ENCODE results near the gene OGFOD2.
"Not testable (repeated sequence)": the region's sequence is repeated elsewhere in the genome, so short reads cannot be mapped to it uniquely, and the experiment has no call there.

OGFOD2 gene

GRCh38 chr12:123006977-123007376 lies 31.9 kb downstream of the OGFOD2 start:
- no peak for DNase-seq

DNA sequence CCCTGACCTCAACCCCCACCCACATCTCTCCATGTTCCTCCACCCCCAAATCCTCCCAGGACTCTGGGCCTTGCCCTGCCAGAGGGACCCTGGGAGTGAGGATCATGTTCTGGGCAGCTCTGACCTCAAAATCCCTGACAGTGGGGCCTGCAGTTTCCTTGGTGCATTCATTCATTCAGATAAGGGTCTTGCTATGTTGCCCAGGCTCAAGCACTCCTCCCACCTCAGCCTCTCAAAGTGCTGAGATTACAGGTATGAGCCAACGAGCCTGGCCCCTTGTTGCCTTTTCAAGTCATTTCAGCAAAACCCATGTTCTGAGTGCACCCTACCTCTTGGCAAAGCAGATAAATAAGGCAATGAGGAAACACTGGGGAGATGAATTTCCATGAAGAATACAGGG lies 35.1 kb downstream of the OGFOD2 start:
- DNase-seq = no peak

GRCh38 chr12:123010681-123011080 lies 35.6 kb downstream of the OGFOD2 start:
- DNase-seq = no peak

GRCh38 chr12:123011701-123012100 lies 36.7 kb downstream of the OGFOD2 start:
- DNase-seq = no peak

- DNase-seq = no peak
Measured at GRCh38 chr12:123013185-123014095, 38.4 kb downstream of the OGFOD2 start.

- DNase-seq = not testable (repeated sequence)
Measured at GRCh38 chr12:123014473-123014872, 39.4 kb downstream of the OGFOD2 start.

GRCh38 chr12:123017753-123018152 lies 42.7 kb downstream of the OGFOD2 start:
- no peak for DNase-seq

GRCh38 chr12:123019841-123020138 lies 44.7 kb downstream of the OGFOD2 start:
- no peak for DNase-seq

- no peak for DNase-seq
Measured at GRCh38 chr12:123021688-123022604, 46.9 kb downstream of the OGFOD2 start.

DNA sequence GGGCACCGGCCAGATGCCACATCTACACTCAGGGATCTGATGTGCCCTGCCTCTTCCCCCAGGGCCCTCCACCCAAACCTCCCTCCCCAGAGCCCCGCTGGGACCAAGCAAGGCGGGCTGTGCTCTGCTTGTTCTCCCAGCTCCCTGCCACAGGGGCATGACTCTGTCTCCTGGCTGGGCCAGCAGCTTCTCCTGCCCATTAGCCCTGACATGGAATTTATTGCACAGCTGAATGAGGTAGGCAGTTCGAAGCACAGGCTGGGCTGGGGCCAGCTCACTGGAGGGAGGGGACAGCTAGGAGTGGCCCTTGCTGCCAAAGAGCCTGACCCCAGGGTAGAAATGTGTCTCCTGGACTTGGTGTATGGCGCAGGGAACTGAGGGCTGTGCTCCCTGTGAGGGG lies 47.8 kb downstream of the OGFOD2 start:
- DNase-seq = no peak

GRCh38 chr12:123024819-123025391 lies 49.9 kb downstream of the OGFOD2 start:
- no peak for DNase-seq

- DNase-seq = no peak
Measured at GRCh38 chr12:123026094-123026853, 51.2 kb downstream of the OGFOD2 start.

GRCh38 chr12:123027726-123028445 lies 52.8 kb downstream of the OGFOD2 start:
- DNase-seq = no peak

DNA sequence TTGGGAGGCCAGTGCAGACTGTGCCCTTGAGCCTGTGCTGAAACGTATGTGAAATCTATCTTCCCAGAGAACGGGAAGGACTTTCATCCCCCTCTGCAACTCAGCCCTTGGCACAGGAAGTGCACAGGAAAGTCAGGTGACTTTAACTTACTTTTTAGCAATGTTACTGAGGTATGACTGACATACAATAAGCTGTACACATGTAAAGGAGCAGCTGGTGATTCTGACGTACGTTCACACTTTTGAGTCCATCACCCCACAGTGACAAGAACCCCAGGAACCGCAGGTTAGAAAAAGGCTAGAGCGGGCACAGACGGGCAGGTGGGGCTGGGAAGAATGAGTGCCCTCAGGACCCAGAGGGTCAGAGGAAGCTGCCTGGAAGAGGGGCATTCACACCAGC lies 53.4 kb downstream of the OGFOD2 start:
- no peak for DNase-seq

GRCh38 chr12:123029550-123029949 lies 54.5 kb downstream of the OGFOD2 start:
- no peak for DNase-seq
